COLO668 (cell line): Measurements from ENCODE around the gene NUMBL.

ENCODE experiments used
- DNase-seq: peaks from one replicate; lab custom pipeline; 2025; ENCODE audit not compliant: unreplicated experiment; lab: John Stamatoyannopoulos, UW

Gene NUMBL

GRCh38 chr19:40716482-40717324 lies 26.3 kb upstream of the NUMBL start, which contains the start of the genes COQ8B and ITPKC:
COQ8B (minus strand) TSS chr19:40716886; CDS start chr19:40714632, 2,254 bp downstream.
ITPKC (plus strand) TSS chr19:40717112; CDS start chr19:40717136, 24 bp downstream.
- peak; percentile 99 for DNase-seq

- DNase-seq: peak; percentile 68
Measured at GRCh38 chr19:40716031-40716481, 25.6 kb upstream of the NUMBL start.

GRCh38 chr19:40714441-40715299 lies 24.2 kb upstream of the NUMBL start:
- peak; percentile 91 for DNase-seq

DNA sequence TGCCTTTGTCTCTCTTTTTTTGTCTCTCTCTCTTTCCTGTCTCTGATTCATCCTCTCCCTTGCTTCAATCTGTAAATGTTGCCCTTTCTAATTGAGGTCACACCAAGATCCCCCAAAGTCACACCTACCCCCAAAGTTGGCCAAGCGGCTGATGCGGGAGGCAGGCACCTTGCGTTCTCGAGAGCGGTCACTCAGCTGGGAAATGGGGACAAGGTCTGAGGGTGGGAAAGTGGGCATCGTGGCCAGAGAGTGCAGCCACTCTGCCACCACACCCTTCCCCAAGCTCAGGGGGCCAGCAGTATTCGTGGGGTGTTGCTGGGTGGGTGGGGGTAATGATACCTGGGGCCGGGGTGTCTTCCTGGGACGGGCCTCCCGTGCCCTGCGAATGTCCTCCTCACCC lies 23.5 kb upstream of the NUMBL start:
- no peak for DNase-seq

GRCh38 chr19:40709817-40710216 lies 19.4 kb upstream of the NUMBL start:
- DNase-seq: no peak

DNA sequence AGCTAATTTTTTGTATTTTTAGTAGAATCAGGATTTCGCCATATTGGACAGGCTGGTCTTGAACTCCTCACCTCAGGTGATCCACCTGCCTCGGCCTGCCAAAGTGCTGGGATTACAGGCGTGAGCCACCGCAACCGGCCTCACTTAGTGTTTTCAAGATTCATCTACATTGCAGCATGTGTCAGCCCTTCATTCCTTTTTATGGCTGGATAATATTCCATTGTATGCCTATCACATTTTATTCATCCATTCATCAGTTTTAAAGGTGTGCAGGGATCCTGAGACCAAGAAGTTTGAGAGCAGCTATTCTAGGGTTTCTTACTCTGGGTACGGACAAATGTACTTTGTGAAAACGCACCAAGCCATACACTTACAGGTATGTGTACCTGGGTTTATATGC lies 17.2 kb upstream of the NUMBL start:
- DNase-seq: no peak

DNA sequence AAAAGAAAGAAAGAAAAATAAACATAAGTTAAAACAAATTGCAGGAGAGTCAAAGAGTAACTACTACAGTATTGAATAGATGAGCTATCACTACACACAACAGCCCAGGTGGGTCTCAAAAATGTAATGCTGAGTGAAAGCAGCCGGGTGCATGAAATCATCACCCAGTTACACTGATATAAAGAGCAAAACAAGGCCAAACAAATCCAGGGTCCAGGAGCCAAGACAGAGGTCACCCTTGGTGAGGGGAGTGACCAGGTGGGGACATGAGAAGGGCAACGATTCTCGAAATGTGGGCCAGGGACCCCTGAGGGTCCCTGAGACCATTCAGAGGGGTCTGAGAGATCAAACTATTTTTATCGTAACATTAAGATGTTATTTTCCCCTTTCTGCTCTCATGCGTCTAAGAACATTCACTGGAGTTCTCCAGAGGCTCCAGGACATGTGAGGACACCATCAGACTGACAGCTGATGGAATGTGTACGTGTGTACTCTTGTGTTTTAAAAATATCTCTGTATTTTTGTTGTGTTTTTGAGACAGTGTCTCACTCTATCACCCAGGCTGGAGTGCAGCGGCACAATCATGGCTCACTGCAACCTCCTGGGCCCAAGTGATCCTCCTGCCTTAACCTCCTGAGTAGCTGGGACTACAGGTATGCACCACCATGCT lies 15.6 kb upstream of the NUMBL start:
- DNase-seq: no peak

GRCh38 chr19:40705362-40705651 lies 14.9 kb upstream of the NUMBL start:
- DNase-seq: no peak

DNA sequence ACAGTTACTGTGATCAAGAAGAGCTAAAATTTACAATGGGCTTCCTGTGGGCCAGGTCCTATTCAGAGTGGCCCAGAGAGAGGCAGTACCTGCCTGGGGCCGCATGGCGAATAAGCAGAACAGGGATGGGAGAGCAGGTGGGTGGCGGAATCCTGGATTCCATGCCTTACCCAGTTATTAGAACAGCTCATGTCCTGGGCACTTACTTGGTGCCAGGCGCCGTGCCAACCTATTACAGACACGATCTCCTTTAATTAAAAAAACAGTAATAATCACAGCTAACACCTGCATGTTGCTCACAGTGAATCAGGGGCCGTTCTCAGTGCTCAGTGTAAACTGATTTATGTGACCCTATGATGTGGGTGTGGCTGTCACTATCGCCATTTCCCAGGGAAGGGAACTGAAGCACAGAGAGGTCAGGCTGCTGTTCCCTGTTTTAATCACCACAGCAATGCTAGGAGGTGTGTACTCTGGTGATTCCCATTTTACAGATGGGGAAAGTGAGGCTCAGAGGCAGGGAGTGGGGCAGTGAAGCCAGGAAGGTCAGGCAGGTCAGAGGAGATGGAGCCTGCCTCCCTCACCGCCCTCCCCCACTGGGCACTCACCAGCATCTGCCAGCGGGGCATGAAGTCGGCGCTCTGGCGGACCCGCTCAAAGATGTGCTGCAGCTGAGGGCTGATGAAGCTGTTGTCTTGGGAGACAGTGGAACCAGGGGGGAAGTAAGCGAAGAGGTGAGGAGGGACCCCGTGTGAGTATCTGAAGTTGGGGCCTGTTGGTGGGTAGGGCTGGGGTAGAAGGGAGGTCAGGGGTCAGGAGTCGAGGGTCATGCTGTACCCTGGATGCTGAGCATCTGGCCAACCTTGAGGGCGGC lies 14.3 kb upstream of the NUMBL start:
- DNase-seq: no peak

- DNase-seq: no peak
Measured at GRCh38 chr19:40703029-40703755, 12.7 kb upstream of the NUMBL start.

DNA sequence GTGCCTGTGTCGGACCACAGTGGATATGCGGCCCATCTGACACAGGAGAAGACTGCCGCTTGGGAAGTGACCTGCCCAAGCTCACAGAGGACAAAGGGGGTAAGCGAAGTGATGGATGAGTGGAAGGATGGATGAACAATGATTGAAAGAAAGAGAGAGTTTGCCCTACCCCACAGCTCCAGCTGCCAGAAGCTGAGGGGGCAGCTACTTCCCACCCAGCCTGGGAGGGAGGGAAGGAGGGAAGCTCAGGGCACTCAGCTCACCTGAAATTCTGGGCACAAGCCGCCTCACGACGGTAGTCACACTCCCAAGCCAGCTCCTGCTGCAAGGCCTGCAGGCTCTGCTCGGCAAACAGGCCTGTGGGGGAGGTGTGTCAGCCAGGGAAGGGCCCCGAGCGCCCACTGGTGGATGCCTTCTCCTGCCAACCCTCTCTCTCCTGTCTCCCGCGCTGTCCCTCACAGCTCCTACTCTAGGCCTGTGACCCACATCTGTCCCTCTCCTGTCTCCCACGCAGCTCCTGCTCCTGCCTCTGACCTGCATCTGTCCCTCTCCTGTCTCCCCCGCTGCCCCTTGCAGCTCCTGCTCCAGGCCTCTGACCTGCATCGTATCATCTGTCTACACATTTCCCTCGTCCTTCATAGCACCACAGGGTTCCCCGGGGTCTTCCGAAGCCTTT lies 12.0 kb upstream of the NUMBL start:
- DNase-seq: peak; percentile 12

GRCh38 chr19:40701758-40702157 lies 11.3 kb upstream of the NUMBL start:
- no peak for DNase-seq

DNA sequence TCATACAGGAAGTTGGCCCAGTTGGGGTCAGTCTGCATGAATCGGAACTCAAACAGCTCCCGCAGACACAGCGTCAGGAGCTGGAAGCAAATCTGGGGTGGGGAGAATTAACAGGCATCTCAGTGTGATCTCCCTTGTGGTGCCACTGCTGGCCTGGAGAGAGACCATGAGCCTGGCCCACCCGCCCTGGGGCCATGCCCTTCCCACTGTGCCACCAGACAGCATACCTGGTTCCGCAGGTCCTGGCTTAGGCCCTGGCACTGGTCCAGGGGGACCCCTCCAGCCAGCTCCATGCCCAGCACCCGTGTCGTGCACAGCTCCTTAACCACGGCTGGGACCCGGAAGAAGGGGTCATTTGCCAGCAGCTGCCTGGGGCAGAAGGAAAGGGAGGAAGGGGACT lies 9.6 kb upstream of the NUMBL start:
- DNase-seq: no peak

GRCh38 chr19:40697007-40697406 lies 6.6 kb upstream of the NUMBL start:
- no peak for DNase-seq

DNA sequence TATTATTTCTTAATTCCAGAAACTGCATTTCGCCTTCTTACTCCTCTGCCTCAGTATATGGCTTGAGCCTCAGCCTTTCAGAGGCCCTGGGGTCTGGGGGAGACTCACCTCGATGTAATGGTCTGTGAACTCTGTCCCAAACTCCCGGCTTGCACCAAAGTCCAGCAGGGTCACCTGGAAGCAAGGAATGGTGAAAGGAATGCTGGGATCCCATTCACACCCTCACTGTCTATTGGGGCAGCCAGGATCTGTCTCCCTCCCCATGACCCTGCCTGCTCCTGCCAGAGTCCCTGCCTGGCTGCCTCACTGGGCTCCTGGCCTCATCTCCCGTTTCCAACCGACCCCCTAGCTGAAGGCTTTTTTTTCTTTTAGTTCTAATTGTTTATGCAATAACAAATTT lies 5.4 kb upstream of the NUMBL start:
- no peak for DNase-seq

DNA sequence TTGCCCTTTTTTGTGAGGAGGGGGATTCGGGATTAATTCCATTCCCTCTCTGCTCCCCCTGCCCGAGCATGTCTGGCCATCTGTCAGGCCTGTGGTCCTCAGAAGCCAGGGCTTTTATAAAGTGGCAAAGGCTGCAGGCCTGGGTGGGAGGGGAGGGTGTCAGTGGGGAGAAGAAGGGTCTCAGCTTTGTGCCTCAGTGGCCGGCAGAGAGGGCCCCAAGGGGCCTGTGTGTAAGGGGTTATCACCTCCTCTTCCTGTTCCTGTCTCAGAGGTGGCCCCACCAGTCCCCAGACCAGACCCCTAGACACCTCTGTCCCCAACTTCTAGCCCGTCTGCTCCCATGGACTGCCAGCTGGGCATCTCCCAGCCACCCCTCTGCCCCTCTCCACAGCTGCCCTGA lies 3.4 kb upstream of the NUMBL start:
- DNase-seq: no peak

DNA sequence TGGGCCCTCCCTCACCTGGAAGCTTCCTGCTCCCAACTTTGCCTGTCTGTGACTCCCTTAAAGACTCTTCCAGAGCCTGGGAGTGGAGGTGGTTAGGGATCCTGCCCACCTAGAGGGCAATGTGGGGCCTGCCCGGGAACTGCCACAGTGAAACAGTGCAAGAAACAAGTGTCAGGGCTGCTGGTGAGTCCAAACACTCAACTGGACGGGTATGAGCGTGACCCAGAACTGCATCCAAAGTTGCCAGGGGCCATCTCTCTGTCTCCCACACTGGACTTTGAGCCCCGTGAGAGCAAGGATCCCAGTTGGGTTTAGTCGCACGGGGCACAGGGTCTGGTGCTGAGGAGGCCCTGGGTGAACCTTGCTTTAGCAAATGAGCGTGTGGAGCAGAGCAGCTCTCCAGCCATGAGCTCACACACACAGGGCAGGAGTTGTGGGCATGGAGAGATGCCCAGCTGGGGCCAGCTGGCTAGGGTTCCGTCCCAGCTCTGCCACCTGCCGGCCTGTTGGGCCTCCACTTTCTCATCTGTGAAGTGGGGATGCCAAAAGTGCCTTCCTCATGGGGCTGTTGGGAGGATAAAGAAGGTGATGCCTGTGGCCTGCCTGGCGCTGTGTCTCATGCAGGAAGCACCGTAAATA lies 2.8 kb upstream of the NUMBL start:
- no peak for DNase-seq

DNA sequence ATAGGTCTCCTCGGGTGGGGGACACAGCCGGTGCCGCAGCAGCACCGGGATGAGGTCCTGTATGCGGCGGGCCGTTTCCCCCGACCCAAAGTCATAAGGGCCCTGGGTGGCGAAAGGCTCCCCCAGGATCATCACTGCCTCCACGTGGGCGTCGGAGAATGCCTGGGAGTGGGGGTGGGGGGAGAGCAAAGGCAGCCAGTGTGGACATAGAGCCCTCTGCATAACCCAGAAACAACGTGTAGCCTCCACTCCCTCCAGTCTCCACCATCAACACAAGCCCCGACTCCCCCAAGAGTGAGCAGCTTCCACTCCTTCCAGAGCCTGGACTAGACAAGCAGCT lies 1.7 kb upstream of the NUMBL start:
- no peak for DNase-seq
